ENCODE measurements around the gene ANTKMT. TPM values are rescaled to one million over a fixed set of nuclear protein-coding genes. Genes with fewer than 3 reads are reported as not detected.
"Not testable (repeated sequence)": the region's sequence is repeated elsewhere in the genome, so short reads cannot be mapped to it uniquely, and the experiment has no call there.

The ANTKMT gene
- total RNA-seq, 1 donor from 2014 or later: 43.2 TPM

DNA sequence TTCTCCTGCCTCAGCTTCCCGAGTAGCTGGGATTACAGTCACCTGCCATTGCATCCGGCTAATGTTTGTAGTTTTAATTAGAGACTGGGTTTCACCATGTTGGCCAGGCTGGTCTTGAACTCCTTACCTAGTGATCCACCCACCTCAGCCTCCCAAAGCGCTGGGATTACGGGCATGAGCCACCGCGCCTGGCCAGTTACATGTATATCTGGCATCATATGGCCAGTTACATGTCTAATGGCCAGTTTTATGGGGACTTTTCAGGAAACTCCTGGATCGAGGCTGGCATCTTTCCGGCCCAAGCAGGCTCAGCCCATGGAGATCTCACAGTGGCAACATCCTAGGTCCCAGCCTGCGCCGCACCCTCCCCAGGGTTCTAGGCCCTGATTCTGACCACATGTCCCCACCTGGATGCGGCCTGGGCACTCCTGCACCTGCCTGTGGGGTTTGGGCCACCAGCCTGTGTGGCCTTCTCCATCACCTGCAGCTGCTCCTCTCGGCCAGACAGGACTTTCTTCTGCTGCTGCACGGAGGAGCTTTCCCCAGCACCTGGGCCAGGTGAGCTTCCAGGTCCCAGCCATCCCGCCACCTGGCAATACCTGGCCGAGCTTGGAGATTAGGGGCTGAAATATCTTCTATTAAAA, 21.2 kb downstream of the ANTKMT start:
- DNase-seq (ENCODE audit: low spot score): no peak

DNA sequence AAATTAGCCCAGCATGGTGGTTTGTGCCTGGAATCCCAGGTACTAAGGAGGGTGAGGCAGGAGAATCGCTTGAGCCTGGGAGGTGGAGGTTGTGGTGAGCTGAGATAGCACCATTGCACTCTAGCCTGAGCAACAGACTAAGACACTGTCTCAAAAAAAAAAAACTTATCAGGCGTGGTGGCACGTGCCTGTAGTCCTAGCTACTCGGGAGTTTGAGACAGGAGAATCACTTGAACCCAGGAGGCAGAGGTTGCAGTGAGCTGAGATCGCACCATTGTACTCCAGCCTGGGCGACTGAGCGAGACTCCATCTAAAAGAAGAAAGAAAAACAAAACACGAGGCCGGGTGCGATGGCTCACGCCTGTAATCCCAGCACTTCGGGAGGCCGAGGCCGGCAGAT, 21.9 kb downstream of the ANTKMT start:
- DNase-seq (ENCODE audit: low spot score): not testable (repeated sequence)

DNA sequence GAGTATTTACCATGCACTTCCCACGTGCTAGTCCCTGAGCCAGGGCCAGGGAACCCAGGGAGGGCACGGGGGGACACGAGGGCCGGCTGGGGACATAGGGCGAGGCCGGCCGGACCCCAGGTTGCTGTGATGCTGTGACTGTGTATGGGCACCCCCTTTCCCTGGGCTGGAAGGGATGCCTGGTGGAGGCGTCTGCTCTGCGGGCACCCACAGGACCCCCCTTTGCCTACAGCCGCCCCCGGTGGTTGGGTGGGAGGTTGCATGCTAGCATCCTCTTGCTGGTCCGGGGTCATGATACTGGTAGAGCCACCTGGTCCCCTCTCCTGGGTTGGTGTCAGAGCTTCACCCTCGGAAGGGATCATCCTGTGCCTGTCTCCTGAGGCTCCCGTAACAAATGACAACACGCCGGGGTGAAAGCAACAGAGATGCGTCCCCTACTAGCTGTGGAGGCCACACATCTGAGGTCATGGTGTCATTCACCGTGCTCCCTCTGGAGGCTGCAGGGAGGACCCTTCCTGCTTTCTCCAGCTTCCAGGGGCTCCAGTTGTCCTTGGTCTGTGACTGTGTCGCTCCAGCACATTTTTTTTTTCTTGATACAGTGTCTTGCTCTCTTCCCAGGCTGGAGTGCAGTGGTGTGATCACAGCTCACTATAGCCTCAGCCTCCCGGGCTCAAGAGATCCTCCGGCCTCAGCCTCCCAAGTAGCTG, 23.0 kb downstream of the ANTKMT start:
- no peak for DNase-seq (ENCODE audit: low spot score)

DNA sequence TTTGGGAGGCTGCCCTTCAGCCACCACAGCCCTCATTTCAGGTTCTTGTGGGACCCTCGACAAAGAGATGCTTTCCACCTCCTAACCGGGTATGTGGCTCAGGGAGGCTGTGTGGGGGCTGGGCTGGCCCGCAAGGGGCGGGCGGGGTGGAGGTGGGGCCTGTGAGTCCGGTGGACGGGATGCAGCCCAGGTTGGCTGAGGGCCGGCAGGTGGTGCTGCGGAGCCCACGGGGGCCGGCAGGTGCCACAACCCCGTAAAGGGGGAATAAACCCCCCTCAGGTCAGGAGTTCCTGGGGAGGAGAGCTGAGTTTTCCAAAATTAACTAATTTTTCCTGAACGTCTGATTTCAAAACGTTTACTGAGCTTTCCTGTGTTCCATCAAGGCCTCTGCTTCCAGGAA, 24.8 kb downstream of the ANTKMT start:
- DNase-seq (ENCODE audit: low spot score): no peak

DNA sequence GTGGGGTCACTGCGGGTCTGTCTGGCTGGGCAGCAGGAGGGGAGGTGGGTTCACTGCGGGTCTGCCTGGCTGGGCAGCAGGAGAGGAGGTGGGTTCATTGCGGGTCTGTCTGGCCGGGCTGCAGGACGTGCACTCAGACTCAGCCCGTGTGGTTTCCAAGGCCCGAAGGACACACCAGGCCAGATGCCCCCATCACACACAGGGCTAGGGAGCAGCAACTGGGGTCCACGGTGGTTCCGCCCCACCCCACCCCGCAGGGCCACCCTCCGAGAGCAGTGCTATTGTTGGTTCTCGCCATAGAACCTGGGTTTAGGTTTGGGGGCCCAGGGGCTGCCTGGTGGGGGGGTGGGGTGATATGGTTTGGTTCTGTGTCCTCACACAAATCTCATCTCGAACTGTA, 25.7 kb downstream of the ANTKMT start:
- DNase-seq (ENCODE audit: low spot score): no peak

DNA sequence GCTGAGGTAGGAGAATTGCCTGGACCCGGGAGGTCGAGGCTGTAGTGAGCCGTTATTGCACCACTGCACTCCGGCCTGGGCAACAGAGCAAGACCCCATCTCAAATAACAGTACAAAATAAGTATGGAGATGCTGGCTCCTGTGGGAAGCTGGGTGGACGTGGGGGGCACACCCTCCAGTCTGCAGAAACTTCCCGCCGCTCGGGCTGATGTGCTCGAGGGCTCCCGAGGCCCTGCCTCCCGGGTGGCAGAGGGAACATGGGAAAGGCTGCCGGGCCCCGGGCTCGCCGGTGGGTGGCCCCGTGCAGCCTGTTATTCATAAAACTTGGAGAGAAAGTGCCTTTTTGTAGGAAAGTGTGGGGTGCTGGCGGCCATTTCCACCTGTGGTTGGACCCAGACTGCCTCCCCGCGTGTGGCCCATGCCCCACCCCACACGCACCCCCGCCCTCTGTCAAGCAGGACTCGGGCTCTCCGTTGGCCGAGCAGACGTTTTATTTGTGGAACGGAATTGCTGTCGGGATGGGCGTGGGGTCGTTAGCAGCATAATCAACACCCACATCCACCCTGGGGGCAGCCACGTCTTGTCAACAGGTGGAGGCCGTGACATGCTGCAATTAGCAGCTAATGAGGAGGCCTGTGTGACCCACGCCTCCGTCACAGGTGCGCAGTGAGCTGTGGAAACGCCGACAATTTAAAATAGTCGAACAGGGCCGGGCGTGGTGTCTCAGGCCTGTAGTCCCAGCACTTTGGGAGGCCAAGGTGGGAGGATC, 27.2 kb downstream of the ANTKMT start:
- DNase-seq (ENCODE audit: low spot score): no peak

DNA sequence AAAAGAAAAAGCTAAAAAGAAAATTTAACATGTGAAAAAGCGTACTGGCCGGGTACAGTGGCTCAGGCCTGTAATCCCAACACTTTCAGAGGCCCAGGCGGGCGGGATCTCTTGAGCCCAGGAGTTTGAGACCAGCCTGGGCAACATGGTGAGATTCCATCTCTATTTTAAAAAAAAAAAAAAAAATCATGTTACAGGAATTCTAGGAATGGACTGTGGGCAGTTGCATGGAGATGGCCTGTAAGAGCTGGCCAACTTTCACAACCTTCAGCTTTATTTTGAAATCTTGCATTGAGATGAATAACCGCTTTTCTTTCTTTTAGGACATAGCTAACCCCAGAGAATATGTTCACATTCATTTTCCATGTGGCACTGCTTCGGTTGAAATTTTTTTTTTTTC, 28.1 kb downstream of the ANTKMT start:
- DNase-seq (ENCODE audit: low spot score): no peak

DNA sequence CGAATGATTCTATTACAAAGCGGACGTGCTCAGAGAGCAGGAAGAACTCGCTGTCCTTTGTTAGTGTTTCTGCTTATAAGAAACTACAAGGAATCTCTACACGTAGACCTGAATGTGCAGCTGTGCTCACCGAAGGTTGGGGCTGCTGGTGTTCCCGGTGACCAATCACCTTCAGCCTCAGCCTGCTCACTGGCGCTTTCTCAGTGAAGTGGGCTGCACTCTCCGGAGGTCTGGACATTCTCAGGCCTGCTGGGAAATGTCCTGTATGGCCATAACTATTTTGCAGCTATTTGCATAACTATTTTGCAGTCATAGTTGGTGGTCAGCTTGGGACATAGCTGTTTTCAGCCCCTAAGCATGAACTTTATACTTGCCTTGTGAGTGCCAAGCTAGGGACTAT, 29.5 kb downstream of the ANTKMT start:
- DNase-seq (ENCODE audit: low spot score): no peak

DNA sequence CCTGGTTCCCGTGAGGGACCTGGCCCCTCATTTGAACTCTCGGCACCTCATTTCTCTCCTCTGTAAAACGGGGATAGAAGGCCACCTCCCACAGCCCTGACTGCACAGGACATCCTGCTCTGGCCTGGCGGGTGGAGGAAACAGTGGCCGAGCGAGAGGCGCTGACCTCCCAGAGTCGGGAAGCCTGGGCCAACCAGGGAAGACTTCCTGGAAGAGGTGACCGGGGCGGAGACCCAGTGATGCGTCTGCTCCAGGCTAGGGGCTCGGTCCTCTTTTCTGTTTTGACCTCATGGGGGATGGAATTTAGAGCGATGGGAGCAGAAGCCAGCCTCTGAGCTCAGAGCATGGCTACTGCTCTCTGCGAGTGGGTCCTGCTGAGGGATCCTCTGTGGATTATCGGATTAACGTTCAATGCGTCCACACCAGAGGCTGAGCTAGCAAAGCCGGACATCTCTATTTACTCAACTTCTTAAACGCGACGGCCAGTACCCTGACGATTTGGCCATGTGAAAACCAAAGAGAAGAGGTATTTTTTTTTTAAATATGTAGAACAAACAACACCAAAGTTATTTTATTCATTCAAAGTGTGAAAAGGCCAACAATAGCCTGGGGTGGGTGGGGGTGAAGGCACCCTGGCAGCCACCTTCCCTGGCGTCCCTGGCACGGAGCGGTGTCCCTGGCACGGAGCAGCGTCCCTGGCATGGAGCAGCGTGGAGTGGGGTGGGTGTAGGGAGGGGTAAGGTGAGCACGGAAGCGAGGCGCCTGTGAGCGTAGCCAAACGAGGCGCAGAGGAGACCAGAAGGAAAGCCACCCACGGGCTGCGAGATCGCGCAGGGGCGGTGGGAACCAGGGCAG, 30.4 kb downstream of the ANTKMT start:
- DNase-seq (ENCODE audit: low spot score): no peak

DNA sequence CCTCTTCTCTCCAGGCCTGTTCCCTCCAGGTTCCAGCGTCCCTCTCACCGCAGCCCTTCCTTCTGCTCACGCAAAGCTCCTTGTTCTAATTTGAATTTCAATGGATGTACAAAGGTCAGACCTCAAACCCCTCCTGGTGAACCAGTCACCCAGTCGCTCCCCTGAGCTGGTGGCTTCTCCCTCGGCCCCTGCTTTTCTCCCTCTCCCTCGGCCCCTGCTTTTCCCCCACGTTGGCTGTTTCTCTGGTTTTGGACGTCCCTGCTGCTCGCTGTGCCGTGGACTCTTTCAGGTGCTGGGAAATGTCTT, 31.0 kb downstream of the ANTKMT start:
- no peak for DNase-seq (ENCODE audit: low spot score)

DNA sequence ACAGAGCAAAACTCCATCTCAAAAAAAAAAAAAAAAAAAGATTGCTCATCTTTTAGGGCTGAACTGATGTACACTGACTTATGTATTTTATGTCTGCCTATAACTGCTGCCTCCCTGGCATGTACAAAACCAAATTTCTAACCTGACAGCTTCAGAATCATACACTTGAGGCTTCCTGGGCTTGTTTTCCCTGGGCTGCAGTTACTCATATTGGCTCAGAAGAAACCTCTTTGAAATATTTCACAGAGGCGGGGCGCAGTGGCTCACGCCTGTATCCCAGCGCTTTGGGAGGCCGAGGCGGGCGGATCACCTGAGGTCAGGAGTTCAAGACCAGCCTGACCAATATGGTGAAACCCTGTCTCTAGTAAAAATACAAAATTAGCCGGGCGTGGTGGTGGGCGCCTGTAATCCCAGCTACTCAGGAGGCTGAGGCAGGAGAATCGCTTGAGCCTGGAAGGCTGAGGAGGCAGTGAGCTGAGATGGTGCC, 33.2 kb downstream of the ANTKMT start:
- DNase-seq (ENCODE audit: low spot score): not testable (repeated sequence)

DNA sequence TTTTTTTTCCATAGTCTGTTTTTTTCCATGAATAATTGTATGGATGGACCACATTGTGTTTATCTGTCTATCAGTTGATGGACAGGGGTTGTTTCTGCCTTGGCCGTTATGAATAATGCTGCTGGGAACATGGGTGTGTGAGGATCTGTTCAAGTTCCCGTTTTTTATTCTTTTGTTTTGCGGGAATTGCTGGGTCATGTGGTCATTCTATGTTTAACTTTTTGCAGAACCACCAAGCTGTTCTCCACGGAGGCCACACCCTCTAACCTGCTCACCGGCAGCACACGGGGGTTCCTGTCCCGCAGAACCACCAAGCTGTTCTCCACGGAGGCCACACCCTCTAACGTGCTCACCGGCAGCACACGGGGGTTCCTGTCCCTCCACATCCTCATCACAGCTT, 33.7 kb downstream of the ANTKMT start:
- DNase-seq (ENCODE audit: low spot score): no peak

DNA sequence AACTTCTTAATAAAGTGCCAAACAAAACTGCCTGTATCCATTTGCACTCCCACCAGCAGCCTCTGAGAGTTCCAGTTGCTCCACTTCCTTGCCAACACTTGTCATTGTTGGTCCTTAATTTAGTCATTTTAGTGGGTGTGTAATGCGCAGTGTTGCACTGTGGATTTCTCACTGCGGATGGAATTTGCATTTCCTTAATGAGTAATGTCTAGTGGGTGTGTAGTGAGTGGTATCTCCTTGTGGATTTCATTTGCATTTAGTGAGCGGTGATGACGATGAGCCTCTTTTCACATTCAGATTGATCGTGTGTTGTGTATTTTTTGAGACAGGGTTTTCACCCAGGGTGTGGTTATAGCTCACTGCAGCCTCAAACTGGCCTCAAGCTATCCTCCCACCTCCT, 35.5 kb downstream of the ANTKMT start:
- DNase-seq (ENCODE audit: low spot score): no peak

DNA sequence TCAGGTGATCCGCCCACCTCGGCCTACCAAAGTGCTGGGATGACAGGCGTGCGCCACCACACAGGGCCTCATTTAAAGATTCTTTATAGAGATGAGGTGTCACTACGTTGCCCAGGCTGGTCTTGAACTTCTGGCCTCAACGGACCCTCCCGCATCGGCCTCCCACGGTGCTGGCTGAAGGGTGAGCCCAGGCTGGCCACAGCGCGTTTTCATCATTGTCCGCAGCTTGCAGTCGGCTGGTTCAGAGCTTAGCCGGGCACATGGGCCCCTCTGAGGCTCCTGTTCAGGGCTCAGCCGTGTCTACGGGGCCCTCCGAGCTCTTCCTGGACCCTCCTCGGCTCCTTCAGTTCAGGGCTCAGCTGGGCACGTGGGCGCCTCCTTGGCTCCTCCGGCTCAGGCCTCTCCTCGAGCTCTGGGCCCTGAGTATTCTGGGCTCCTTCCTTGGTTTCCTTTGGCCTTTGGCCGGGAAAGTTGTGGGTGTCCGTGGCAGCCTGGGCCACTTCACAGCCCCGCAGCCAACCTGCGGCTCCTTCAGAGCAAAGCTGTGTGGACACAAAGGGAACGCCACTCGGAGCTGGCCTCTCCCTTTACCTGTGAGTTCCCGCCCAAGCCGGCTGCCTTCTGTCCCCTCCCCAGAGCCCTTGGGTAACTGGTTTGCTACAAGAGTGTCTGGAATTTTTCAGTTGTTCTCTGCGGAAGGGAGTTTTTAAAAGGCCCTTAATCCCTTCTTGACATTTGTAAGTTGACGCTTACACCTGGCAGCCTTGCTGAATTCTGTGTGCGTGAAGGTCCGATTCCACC, 38.4 kb downstream of the ANTKMT start:
- DNase-seq (ENCODE audit: low spot score): no peak

DNA sequence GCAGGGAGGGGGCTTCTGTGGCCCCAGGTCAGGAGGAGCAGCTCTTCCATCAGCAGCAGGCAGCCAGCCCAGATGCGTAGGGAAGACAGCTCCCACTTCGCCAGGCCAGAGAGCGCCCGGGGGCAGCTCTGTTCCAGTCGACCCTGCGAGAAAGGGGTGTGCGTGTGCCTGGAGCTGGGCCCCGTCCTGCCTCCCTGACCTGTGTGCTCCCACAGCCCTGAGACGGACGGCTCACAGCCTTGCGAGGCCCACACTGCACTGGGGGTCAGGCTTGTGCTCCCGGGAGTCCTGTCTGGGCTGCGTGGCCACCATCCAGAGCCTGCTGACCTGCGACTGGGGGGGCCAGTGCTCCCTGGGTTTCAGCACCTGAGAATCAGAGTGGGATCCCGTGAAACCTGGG, 39.1 kb downstream of the ANTKMT start:
- no peak for DNase-seq (ENCODE audit: low spot score)

DNA sequence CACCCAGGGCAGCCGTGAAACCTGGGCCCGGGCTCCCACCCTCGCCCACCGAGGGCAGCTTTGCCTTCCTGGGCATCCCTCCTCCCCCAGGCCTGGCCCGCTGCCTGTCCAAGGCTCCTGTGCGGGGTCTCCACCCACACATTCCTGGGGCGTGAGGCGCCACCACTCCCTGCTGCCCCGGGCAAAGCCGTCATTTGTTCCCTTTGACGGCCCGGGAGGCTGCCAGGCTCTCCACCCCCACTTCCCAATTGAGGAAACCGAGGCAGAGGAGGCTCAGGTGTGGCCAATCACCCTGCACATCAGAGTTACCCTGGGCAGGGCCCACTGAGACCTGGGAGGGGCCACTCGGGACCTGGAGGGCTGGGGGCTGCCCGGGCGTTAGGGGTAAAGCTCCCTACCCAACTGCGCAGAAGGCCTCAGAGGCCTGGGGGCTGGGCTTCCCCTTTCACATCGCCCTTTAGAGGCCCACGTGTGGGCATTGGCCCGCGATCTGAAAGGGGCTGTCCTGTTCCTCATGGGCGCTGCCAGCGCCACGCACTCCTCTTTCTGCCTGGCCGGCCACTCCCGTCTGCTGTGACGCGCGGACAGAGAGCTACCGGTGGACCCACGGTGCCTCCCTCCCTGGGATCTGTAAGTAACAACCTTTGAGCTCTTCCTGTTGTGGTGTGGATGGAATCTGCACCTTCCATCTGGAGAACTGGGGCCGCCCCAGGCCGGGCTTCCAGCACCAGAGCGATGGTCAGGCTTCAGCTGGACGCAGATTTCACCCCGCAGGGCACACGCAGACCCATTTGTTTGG, 39.8 kb downstream of the ANTKMT start, which contains the start of gene MSLN:
Gene MSLN, plus strand, starts transcription at position 190 of the 799 bp plus-strand sequence. CDS start 1,947 bp downstream, outside the sequence.
- no peak for DNase-seq (ENCODE audit: low spot score)

DNA sequence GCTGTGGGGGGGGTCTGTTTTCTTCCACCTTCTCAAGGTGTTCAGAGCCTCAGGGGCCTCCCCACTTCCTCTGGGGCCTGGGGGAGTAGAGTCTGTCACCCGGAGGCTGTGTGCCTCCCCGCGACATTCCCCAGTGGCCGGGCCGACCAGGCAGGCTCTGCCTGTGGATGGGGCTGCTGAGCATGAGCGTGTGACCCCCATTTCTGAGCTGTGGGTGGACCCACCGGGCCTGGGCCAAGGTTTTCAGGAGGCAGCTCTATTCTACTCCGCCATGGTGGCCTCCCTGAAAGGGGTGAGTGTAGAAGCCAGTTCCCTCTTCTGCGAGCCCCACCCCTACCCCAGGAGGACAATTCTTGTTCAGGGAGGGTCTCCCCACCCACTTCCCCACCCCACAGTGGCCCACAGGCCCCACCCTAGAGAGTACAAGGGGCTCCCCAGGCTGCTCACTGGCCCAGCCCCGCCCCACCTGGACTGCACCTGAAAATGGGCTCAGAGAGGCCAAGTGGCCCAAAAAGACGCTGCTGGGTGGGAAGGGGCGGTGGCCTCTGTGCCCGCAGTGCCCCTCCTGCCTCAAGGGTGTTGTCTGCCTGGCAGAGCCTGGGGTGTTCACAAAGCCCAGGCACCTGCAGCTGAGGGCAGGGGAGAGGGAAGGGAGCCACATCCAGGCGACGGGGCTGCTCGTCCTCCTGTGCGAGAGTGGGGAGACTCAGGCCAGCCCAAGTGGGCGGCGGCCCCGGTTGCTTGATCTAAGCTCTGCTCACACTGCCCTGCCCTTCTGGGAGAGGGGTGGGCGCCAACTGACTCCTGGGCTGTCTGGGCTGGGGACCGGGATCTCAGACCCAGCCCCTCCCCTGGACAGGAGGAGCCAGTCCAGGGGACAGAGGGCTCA, 40.9 kb downstream of the ANTKMT start:
- DNase-seq (ENCODE audit: low spot score): no peak

DNA sequence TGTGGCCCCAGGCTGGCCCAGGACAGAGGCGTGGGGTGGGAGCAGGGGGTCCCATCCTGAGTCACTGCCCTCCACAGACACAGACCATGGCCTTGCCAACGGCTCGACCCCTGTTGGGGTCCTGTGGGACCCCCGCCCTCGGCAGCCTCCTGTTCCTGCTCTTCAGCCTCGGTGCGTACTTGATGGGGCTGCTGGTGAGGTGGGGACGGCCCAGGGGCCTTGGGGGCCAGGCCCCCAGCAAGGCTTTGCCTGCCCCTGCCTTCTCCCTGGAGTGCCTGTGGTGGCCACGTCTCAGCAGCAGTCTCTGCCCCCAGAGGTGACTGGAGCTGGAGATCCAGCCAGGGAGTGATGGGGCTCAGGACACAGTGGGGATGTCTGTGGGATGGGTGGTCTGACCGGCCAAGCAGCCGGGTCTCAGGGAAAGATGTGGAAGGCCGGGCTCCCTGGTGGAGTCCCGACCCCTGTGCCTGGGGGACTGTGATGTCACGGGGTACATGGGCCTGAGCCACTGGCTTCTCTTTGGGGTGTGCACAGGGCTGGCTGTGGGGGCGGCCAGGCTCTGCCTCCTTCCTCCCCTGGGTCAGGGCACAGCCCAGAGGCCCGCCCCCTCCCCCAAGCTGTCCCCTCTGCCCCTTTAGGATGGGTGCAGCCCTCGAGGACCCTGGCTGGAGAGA, 41.8 kb downstream of the ANTKMT start:
- no peak for DNase-seq (ENCODE audit: low spot score)

Data from ureter (tissue), 1 donor.